HL-60/S4 treated with phorbol 12-myristate 13-acetate at 8.2 ng/mL for 4 days and 3 days (cell line): ENCODE data around the gene ZNF862.
"Not testable (repeated sequence)": the region's sequence is repeated elsewhere in the genome, so short reads cannot be mapped to it uniquely, and the experiment has no call there.

Source experiments
- in situ Hi-C: fragments of 300-500 bp; cut with MboI; formaldehyde crosslinking; loops from 2 replicates; pipeline ENCODE4 v1.15.0; 2022; ENCODE audit warnings: low sequenced_read_pairs

The ZNF862 gene

DNA sequence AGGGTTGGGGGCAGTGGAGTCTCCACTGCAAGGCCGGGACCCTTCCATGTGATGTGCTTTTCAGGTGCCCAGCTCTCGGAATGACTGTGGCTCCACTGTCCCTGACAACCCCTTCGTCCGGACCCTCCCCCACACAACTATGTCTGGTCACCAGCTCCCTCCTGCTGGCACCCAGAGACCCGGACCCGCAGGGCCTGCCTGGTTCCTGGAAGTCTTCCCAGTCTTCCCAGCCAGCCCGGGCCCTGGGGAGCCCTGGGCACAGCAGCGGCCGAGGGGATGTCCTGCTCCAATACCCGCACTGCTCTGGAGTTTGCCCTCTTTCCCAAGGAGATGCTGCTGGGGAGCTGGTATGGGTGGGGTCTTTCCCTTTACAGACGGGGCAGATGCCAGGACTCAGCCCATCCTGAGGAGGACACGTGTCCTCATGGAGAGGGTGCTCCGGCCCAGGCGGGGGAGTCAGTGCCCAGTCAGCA, 41.1 kb downstream of the ZNF862 start:
- in situ Hi-C loops: no loop called here

DNA sequence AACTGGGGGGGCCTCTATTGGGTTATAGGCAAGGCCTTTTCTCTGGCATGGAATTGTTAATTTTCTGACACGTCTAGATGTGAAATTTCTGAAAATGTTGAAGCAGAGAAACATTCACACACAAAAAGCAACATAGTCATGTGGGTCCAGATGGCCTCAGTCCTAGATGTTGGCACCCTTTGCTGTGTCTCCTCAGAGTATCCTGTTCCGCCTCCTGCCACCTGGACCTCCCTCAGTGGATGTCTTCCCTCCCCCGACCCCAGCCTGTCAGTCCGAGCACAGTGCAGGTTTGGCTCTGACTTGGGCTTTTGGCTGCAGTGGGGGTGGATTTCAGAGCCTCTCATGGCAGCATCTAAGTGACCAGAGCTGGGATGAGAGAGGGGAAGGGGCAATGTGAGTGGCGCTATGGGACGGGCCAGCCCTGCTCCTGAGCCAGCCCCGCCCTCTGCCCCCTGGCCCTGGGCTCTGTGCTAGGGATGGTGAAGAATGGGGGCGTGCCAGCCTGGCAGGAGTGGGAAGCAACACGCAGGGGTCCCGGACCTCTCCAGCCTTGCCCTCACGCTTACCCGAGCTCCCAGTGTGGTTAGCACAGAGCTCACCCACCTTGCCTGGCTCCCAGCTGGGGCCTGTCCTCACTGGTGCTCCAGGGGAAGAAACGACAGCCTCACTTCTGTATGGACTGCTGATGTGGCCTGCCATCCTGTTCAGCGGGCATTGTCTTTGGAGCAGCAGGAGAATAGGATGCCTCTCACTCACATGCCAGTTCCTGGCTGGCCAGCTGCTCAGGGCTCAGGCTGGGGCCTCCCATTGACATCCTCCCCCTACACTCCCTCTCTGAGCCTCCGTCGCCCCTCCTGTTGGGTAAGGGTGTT, 41.8 kb downstream of the ZNF862 start:
- in situ Hi-C loops: no loop called here

DNA sequence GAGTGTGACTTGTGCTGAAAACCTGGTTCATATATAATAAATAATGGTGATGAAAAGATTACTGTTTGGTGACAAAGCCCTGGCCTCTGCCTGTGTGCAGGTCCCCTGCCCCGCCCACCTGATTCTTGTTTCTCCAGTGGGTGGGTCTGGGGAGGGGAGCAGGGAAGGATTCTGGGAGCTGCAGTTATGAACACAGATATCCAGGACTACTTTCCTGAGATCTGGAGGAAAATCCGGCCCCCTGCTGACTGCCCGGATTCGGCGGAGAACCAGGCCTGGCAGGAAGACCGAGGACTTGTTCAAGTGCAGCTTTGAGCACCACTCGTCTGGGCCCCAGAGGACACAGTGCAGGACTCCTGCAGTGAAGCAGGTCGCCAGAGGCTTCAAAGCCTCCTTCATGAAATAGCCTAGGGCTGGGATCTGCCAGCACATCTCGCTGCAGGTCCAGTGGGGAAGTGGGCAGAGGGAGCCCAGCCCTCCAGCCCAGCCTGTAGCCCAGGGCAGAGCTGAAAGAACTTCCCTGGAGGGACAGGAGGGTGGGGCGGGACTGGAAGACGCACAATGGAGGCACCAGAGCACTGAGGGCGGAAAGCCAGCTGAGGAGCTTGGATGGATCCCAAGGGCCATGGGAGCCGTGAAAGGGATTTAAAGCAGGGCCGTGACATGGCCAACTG, 42.6 kb downstream of the ZNF862 start:
- in situ Hi-C loops: no loop called here

DNA sequence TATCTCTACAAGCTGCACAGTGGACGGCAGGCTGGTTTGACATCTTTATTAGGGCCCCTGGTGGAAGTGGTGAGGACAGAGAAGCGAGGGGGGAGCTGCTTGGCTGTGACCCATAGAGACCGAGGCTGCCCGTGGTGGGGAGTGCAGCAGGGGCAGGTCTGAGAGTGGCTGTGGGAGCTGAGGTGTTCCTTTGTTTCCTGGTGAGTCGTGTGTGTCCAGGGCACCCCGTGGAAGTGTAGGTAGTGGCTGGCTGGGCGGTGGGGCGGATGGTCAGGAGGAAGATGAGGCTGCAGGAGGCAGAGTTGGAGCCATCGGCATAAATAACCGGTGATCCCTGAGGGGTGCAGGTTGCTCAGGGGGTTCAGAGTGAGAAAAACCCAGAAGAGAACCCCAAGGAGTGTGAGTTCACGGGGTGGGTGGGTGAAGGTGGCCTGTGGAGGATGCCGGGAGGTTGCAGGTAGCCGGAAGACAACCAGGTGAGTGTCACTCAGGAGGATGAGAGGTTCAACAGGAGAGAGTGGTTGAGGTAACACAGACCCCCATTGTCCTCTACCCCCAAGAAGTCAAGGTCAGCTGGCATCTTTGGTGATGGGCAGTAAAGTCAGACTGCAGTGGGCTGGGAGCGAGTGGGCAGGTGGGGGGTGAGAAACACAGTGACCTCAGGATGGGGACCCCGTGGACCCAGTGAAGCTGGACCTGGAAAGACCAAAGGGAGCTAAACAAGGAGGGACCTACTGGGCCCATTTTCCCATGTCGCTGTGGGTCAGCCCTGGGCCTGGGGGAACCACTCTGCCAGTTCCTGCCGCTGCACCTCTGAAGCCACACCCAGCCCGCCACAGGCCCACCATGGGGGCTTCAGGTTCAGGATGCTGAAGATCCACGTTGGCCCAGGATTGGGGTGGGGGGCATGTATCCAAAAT, 43.4 kb downstream of the ZNF862 start:
- in situ Hi-C loops: no loop called here

DNA sequence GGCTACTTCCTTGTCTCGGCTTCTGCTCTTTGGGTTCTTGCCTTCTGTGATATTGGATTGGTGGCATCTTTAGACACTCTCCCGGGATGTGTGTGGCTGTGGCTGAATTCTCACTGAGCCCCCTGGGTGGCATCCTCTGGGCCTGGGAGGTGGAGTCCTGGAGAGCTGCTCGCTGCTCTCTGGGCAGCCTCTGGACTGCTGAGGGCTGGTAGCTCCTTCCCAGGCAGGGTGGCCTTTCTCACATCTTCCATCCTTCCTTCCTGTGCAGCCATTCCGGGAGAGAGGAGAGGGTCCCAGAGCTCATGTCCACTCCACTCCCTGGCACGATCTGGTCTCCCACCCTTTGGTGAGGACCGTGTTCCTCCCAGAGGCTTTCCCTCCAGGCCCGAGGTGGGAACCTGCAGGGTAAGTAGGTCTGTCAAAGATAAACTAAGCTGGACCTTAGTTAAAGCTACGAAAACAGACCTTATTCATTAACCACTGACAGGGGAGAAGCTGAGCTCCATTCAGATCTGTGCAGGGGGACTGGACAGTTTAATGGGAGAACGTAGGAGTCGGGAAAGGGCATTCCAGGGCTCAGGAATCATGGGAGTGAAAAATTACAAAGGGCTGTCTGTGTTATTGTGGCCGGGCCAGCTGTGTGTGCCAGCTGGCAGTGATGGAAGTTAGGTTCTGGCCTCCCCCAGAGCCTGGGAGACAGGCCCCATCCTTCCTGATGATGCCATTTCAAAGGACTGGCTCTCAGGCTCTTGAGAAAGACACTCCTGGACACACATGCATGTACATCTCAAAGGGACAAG, 44.3 kb downstream of the ZNF862 start:
- in situ Hi-C loops: no loop called here

DNA sequence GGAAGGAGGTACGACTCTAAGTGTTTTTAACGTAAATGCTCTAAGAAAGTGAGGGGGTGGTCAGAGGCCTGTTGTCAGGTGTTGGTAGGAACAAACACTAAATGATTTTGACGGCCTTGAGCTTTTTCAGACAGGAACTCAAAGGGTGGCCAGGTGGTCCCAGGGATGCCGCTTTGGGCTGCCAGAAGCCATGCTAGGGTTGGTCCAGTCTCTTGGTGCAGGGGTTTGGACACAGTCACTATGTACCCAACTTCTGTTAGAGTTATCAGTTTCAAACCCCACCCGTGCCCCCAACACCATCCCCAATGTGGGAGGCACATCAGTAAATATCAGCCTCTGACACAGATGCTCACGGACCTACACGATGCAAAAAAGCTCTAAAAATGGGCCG, 44.9 kb downstream of the ZNF862 start:
- in situ Hi-C loops: no loop called here

DNA sequence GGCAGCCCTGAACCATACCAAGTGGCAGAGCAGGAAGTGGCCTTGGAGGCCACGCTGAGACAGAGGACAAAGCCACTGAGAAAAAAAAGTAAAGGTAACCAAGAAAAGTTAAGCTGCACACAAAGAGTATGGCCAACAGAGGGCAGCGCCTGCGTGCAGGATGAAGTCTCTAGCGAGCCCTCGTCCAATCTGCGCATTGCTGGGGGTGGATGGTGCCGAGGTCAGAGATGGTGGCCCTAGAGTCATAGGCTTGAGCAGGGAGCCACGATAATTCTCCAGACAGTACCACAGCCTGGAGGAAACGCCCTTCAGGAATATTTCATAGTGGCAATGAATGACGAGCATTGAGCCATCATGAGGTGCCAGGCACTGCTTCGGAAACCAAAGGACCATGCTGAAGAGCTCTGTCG, 45.3 kb downstream of the ZNF862 start:
- in situ Hi-C loops: no loop called here

DNA sequence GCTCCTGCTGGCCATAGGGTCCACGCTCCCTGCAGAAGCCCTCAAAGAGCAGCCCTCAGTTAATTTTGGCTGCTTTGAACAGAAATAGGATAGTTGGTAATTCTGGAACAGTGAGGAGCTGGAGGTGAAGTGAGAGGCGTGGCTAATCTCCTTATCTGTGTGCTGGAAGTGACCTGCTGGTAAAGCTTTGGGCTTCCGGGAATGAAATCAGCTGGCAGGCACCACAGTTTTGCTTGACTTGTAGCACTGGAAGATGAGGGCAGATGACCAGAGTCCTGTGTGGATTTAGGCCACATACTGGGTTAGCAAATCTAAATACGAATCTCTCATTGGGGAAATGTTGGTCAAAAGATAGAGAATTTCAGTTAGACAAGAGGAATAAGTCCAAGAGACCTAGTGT, 45.8 kb downstream of the ZNF862 start:
- in situ Hi-C loops: no loop called here

DNA sequence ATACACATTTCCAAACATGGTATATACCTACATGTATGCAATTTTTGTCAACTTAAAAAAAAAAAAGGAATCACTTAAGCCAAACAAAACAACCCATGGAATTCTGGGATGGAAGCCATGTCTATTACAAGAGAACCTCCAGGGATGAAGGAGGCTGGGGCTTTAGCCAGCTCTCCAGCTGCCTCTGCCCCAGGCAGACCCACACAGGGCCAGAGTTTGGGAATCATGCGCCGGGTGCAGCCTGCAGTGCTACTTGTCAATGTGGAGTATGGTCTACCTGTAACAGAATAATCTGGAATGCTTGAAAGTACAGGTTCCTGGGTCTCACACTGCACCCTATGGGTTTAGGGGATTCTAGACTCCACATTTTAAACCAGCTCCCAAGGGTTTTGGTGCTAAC, 46.4 kb downstream of the ZNF862 start:
- in situ Hi-C loops: no loop called here

DNA sequence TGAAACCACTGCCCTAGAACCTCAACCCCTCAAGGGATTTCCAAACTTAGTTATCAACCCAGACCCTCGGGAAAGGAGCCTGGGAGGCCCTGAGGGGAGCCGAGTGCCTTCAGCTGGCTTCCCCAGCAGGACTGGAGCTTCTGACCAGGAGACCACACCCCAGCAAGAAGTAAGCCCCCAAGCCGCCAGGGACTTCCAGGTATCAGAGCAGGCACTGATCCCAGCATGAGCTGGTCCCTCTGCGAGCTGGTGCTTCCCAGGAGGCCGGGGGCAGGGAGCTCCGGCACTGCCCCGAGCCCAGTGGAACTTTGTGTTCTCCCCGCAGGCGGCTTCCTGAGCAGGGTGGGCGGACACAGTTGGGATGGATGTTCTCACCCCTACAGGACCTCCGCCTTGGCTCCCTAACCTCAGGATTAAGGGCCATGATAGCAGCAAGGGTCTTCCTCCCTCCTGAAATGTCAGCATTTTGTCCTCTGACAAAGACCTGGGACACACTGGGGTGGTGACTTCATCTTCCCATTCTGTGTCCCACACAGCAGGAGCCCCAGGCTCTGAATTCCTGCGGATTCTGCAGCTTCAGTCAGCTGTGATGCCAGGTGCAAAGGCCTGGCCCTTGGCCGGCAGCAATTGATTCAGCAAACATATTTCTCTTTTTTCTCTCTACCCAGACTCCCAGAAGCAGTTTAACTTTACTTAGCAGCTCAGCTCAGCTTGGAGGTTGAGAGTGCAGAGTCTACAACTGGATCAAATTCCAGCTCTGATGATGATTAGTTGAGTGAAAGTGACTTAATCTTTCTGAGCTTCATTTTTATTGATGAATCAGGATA, 47.2 kb downstream of the ZNF862 start:
- in situ Hi-C loops: no loop called here

DNA sequence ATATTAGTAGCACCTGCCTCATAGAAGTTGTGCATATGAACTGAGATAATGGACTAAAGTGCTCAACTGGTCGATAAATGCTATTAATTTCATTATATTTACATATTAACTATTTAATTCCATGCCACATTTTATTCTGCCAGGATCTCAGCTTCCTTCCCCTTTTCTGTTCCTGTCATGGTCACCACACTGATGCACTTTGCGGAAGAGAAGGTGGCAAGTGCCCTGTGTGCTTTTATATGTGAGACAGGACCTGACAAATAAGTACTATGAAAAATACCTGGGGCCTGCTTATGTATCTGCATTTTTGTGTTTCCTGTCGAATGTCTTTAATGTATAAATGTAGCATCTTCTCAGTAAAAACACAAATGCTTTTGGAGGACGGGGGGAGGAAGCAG, 47.8 kb downstream of the ZNF862 start:
- in situ Hi-C loops: no loop called here

DNA sequence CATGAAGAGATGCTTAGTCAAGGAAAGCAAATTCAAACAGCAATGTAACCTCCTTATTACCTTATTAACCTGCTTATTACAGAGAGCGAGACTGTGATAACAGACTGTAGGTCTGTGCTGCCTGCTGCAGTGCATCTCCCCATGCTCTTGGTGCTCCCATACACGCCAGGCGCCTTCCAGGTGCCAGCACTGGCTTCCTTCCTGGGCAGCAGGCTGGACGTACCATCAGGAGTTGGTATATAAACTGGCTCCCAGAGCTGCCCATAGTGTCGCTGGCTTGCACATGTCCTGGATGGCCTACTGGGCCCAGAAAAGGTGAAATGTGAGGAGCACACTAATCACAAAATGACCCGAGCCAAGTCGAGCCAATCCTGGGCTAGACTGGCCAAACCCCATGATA, 49.1 kb downstream of the ZNF862 start:
- in situ Hi-C loops: no loop called here

DNA sequence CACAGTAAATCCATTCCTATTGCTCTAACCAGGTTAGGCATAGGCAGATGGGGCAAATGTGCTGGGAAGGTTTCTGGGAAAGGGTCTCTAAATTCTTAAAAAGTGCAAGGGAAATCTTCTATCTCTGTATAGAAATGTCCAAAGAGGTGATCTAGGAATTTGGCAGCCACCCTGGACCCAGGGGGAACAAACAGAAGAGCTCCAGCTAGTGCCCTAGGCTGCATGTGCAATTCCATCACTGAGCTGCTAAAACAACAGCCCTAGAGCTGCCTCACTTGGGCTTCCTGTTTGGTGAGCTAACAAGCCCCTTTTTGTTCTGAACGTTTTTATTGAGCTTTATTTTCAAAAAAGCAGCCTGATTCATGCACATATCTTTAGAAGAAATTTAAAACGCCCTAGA, 52.5 kb downstream of the ZNF862 start:
- in situ Hi-C loops: not testable (repeated sequence)

DNA sequence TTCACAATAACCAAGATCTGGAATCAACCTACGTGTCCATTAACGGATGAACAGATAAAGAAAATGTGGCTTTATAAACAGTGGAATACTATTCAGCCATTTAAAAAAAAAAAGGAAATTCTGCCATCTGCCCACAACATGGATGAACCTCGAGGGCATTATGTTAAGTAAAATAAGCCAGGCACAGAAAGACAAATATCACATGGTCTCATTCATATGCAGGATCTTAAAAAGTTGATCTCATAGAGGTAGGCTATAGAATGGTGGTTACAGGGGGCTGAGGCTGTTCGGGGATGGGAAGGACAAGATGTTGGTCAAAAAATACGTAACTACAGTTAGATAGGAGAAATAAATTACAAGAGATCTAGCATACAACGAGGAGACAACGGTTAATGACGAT, 56.8 kb downstream of the ZNF862 start:
- in situ Hi-C loops: not testable (repeated sequence)

DNA sequence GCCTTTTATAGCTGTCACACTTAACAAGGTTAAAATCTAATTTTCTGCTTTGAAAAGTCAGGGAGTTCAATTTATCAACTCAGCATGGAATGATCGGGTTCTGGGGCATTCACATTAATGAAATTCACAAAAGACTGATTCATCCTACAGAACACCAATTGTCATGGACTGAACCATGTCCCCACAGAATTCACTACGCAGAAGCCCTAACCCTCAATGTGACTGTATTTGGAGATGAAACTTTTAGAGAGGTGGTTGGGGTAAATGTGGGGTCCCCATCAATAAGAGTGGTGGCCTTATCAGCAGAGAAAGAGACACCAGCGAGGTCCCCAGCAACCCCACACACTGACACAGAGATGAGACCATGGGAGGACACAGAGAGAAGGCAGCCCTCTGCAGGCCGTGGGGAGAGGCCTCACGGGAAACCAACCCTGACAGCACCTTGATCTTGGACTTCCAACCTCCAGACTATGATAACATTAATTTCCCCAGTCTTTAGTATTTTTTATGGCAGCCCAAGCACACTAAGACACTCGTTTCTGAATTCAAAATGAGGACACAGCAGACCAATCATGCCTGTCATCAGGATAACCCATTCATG, 69.7 kb downstream of the ZNF862 start:
- in situ Hi-C loops: not testable (repeated sequence)

DNA sequence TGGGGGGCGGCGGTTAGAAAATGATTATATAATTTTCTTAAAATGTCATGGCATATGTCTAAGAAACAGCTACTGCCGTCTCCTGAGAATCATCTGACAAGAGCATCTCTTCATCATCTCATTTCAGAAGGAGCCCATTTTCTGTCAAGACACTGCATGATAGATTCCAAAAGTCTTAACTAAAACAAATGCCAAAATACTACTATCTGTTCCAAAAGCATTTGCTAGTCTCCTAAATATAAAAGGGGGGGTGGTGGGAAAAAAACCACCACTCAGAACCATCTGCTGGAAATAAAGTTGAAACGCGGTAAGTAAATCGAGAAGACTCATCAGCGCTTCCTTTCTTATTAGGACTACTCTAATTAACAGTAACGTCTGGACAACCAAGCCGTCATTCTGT, 72.0 kb downstream of the ZNF862 start:
- in situ Hi-C loops: not testable (repeated sequence)

DNA sequence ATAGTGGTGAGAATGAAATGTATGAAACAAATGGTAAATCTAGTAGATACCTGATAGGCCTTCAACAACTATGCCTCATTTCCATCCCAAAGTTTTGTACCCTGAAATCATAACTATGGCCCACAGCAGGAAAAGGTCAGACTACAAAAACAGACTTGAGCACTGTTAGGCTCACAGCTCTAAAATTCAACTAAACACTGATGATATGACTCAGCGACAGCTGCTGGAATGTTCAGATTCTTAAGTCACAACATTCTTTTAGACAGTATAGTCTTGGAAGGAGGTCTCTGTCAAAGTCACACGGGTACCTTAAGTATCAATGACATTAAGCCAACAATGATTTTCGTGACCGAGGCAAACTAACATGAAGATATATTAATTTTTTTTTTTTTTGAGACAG, 74.0 kb downstream of the ZNF862 start:
- in situ Hi-C loops: not testable (repeated sequence)
